Breast epithelium (tissue), 3 donors: ENCODE results near the gene CIAO2B.

Source experiments
- POLR2A ChIP-seq: fragments of 450-650 bp; IDR thresholded peaks from one replicate; pipeline ENCODE4 v1.6.1; 2016; ENCODE audit warnings: antibody characterized with exemption, mild to moderate bottlenecking, moderate library complexity
- POLR2AphosphoS5 ChIP-seq, 3 donors: sonication (generic); formaldehyde crosslinking; IDR thresholded peaks; one replicate each; pipeline ENCODE4 v1.6.1; 2017; ENCODE audit warnings: antibody characterized with exemption in 3 of 3
- TF ChIP-seq, protein P1 (sequence below), 3 donors: fragments of 450-650 bp; IDR thresholded peaks; one replicate each; pipeline ENCODE4 v1.5.1; 2016 to 2017; ENCODE audit warnings: antibody characterized with exemption in 3 of 3, mild to moderate bottlenecking in 3 of 3, moderate library complexity in 3 of 3

DNA sequence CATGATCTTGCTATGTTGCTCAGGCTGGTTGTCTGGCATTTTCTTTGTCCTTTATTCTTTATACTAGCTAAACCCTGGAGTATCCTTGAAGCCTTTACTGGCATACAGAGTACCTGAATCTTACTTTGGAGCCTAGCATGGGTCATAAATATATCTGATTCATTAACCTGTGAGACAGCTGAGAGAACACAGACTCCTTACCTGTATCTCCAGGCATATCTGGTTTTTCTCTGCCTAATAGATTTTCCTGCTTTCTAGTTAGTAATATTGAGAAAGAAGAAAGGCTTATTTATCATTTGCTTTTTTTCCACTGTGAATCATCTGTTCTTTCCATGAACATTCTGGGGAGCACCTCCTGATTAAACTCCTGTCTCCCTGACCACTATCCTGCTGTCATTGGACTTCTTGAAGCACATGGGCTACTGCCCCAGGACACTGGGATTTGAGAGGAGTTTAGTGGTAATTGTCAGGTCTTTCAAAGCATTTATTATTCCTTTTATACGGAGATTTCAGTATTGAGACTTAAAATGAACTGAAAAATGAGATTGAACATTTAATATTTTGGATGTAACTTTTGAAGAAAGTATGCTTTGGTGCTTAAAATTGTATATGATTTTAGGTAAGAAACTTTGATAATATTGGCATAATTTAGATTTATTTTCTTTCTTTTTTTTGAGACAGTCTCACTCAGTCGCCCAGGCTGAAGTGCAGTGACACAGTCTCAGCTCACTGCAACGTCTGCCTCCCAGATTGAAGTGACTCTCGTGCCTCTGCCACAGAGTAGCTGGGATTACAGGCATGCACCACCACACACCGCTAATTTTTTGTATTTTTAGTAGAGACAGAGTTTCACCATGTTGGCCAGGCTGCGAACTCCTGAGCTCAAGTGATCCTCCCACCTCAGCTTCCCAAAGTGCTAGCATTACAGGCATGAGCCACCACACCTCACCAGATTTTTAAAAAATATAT, 45.3 kb downstream of the CIAO2B start:
- TF ChIP-seq, protein P1, sequence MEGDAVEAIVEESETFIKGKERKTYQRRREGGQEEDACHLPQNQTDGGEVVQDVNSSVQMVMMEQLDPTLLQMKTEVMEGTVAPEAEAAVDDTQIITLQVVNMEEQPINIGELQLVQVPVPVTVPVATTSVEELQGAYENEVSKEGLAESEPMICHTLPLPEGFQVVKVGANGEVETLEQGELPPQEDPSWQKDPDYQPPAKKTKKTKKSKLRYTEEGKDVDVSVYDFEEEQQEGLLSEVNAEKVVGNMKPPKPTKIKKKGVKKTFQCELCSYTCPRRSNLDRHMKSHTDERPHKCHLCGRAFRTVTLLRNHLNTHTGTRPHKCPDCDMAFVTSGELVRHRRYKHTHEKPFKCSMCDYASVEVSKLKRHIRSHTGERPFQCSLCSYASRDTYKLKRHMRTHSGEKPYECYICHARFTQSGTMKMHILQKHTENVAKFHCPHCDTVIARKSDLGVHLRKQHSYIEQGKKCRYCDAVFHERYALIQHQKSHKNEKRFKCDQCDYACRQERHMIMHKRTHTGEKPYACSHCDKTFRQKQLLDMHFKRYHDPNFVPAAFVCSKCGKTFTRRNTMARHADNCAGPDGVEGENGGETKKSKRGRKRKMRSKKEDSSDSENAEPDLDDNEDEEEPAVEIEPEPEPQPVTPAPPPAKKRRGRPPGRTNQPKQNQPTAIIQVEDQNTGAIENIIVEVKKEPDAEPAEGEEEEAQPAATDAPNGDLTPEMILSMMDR (IDR thresholded peaks at IDR 0.05): no peak
- TF ChIP-seq POLR2A (no peak), POLR2AphosphoS5 (IDR thresholded peaks at IDR 0.05) (no peak)
